HG03039 (cell line): Measurements from ENCODE around the gene MRPL21.
A peak's percentile ranks its signal among the peaks of the same experiment; 100 is the strongest.

Experiments used
- ATAC-seq: cut with Tn5 transposase; IDR thresholded peaks from one replicate; pipeline ENCODE4 v1.9.1; 2021; ENCODE audit warnings: mild to moderate bottlenecking, moderate library complexity; ENCODE audit not compliant: unreplicated experiment

The MRPL21 gene

GRCh38 chr11:68903288-68904247 lies at the start of gene MRPL21, which contains the start of gene IGHMBP2:
MRPL21 (minus strand) TSS chr11:68903832; CDS start chr11:68903810, 22 bp downstream.
IGHMBP2 (plus strand) TSS chr11:68903891; CDS start chr11:68903953, 62 bp downstream.
- ATAC-seq, result peak; percentile 84

DNA sequence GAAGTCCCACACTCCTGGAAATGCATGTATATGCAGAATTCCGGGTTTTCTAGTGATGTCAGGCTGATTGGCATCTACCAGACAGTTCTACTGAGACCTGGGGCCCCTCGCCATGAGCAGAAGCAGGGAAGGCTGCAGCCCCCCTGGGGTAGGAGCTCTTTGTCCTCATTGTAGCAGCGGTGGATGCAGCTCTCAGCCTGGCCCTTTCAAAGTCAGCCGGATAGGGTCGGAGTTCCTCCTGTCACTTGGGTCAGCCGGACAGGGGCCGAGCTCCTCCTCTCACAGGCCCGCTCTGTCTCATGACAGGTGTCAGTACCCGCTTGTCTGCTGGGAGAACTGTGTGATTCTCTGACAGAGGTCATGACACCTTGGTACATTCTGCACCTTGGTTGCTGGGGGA lies 47.1 kb upstream of the MRPL21 start:
- ATAC-seq, result no peak

DNA sequence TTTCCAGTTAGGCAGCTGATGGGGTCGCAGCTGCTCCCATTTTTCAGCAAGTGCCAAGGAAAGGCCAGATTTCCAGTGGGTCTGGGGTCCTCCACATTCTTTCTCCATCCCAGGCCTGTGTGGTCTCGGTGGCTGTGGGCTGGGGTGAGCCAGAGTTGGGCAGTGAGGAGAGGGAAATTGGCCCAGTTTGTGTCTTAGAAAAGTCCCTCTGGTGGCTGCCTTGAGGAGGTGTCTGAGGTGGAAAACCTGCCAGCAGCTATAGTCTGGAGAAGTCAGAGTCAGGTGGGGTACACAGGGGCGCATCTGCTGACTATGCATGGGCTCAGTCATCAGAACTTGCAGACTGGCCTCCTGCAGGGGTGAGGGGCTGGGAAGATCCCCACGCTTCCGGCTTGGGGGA lies 46.6 kb upstream of the MRPL21 start:
- ATAC-seq, result no peak

- no peak for ATAC-seq
Measured at GRCh38 chr11:68948935-68949334, 45.3 kb upstream of the MRPL21 start.

DNA sequence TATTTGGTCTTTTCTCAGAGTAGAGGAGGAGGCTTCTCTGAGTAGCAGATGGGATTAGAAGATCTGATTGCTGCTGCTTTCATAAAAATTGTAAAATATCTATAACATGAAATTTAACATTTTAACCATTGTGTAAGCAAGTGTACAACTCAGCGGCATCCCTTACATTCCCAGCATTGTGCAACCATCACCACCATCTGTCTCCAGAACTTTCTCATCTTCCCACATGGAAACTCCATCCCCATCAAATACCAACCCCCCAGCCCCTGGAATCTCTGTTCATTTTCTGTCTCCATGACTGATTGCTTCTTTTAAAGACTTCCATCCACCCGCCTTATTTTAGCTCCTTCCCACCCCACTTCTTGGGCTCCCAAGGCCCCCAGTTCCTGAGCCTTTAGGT lies 44.9 kb upstream of the MRPL21 start:
- ATAC-seq, result no peak

GRCh38 chr11:68947151-68947550 lies 43.5 kb upstream of the MRPL21 start:
- ATAC-seq, result no peak

GRCh38 chr11:68946416-68947090 lies 42.9 kb upstream of the MRPL21 start:
- ATAC-seq, result no peak

DNA sequence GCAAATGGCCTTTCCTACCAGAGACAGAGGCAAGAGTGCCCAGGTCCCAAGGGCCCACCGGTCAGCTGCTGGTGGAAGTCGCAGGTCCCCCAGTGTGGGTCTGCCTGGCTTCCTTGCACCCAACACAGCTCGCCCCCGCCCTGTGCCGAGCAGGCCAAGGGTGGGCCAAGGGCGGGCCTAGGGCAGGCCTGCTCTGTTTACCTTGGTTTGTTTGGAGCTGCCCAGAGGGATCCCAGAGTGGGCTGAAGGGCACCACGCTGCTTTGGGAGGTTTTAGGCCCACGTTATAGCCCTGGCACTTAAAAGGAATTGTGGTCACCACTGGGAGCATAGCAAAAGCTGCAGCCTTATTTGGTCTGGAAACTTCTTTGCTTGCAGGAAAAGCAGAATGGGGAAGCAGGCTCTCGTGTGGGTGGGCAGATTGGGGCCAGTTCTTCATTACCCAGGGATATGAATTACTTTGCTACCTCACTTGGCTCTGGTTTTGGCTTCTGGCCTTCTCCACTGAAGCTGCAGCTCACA lies 39.2 kb upstream of the MRPL21 start:
- no peak for ATAC-seq

DNA sequence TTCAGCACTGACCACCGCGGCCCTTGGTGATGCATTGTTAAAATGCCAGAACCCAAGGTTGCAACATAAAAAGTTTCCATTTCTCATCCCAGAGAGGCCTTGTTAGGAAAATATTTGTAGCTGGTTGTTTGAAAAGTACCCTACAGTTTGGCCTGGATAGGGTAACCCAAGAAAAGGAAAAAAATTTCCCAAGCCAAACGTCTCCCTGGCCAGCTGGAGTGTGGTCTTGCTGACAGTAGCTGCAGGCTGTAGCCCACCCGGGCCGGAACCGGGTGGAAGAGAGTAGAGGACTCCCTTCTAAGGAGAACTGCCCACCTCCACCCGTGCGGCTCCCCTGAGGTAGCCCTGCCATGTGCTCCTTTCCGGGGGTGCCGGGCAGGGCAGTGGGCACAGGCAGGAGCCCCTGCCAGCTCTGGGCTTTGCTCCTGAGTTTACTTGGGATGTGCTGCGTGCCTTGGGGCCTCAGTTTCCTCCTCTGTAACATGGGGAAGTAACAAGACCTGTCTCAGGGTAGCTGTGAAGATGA lies 38.5 kb upstream of the MRPL21 start:
- no peak for ATAC-seq

DNA sequence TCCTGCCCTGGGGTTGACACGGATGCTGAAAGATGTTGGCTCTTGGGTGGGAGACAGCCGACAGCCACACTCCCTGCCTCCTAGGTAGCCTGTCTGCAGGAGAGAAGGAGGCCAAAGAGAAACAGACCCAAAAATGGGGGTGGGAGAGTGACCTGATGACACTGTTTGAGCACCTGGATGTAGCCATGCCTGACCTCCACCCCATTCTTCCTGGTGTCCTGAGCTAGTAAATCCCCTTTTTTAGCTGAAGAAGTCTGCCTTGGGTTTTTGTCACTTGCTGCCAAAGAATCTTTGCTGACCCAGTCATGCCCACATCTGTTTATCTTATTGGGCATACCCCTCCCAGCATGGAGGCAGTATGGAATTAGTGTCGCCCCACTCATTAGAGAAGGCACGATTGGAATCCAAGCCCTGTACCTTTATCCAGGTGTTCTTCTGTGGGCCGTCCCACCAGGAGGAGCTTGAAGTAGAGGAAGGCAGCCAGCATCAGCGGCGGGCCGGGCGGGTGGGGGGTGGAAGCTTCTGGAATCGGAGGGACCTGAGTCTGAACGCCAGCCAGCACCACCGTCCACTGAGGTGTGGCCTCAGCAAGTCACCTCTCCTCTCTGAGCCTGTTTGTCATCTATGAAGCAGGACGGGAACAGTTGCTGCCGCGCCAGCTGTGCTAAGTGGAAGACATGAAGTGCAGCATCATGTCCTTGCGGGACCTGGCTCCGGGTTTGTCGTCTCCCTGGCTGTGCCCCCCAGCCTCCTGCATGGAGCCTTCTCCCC lies 37.9 kb upstream of the MRPL21 start:
- ATAC-seq, result no peak

- ATAC-seq, result no peak
Measured at GRCh38 chr11:68940651-68941323, 37.2 kb upstream of the MRPL21 start.

DNA sequence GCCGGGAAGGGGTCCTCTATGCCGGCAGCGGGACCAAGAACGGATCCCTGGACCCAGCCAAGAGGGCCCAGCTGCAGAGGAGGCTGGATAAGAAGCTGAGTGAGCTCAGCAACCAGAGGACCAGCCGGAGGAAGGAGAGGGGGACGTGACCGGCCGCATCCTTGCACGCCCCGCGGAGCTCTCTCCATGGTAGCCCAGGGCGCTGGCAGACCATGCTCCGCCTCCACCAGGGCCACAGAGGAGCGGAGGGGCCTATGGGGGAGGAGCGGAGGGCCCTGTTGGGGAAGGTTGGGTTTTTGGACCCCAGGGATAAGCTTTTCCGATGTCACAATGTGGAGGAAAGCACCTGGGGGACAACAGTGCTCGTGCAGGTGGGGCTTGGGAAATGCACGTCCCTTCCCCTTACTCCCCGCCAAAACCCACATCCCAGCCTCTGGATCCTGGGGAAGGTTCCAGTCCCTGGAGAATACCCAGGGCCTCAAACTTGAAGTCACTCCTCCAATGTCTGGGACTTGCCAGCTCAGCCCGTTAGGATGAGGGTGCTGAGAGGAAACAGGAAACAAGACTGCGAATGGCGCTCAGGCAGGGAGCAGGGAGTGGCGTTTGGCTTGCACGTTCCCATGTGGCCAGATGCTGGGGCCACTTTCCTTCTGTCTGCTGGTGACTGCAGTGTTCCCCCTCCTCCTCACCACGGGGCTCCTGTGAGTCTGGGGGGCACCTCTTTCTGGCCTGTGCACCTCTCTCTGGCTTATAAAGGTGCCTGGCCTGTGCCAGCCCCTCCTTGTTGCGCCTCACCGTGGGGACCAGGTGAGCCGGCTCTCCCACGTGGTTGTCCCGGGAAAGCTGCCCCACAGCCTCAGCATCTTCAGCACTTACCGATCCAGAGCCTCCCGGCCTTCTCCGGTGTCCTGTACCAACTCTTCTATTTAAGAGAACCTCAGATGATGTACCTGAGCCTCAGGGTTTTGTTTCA lies 36.2 kb upstream of the MRPL21 start:
- no peak for ATAC-seq

- ATAC-seq, result no peak
Measured at GRCh38 chr11:68938816-68939582, 35.4 kb upstream of the MRPL21 start.

GRCh38 chr11:68938088-68938487 lies 34.5 kb upstream of the MRPL21 start:
- ATAC-seq, result no peak

DNA sequence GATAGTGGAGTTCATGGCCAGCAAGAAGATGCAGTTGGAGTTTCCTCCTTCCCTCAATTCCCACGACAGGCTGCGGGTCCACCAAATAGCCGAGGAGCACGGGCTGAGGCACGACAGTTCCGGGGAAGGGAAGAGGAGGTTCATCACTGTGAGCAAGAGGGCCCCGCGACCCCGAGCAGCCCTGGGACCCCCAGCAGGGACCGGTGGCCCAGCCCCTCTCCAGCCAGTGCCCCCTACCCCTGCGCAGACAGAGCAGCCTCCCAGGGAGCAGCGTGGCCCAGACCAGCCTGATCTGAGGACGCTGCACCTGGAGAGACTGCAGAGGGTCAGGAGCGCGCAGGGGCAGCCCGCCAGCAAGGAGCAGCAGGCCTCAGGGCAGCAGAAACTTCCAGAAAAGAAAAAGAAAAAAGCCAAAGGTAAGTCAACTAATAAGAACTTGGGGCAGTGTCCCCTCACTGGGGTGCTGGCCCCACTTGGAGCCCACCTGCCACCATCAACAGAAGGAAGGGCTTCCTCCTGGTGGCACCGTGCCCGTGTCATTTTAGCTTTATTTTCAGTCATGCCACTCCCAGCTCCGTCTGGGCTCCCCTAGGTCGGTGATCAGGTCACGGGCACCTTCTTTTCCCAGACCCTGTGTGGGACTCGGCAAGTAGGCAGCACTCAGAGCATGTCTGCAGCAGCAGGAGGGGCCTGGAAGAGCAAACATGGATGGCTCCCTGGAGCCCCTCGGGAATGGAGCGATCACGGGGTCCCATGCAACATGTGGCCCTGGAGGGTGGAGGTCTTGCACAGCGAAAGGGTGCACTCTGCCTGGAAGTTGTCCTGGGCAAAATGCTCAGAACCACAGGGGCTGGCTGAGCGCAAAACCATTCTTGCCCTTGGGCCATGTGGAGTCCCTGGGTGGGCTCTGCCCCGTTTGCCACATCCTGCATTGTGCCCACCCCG lies 33.3 kb upstream of the MRPL21 start:
- ATAC-seq, result no peak

- no peak for ATAC-seq
Measured at GRCh38 chr11:68936358-68936636, 32.7 kb upstream of the MRPL21 start.
